Vagina (tissue), 2 donors: Measurements from ENCODE around the gene INSIG2.

Source experiments
- CTCF ChIP-seq, 3 experiments: fragments of 450-650 bp in 2 of 3; fragments of 200-600 bp in 1 of 3; sonication (generic) in 1 of 3; IDR thresholded peaks; one replicate each; pipeline ENCODE4 v1.5.1; 2017 to 2019; ENCODE audit warnings: antibody characterized with exemption in 3 of 3, mild to moderate bottlenecking in 2 of 3, moderate library complexity in 2 of 3
- POLR2A ChIP-seq, 2 donors: fragments of 450-650 bp; IDR thresholded peaks; one replicate each; pipeline ENCODE4 v1.6.1; 2017; ENCODE audit warnings: antibody characterized with exemption in 2 of 2, mild to moderate bottlenecking in 2 of 2, moderate library complexity in 2 of 2

- no peak for TF ChIP-seq CTCF (IDR thresholded peaks at IDR 0.05)
- no peak for TF ChIP-seq POLR2A (IDR thresholded peaks at IDR 0.05)
Measured at GRCh38 chr2:118090387-118091139, 2.3 kb downstream of the INSIG2 start.
